HepG2 (cell line): ENCODE measurements around the gene AK8. TPM values are rescaled to one million over a fixed set of nuclear protein-coding genes. Genes with fewer than 3 reads are reported as not detected.

ENCODE experiments used
- AGO2 ChIP-seq: fragments of 200-400 bp; formaldehyde crosslinking; optimal IDR thresholded peaks from 2 replicates; pipeline ENCODE3; 2017; ENCODE audit warnings: mild to moderate bottlenecking, low read depth, low read length, moderate library complexity
- DPF2 ChIP-seq: sonication (generic); formaldehyde crosslinking; IDR thresholded peaks from 2 replicates; pipeline ENCODE4 v1.4.0; 2020; ENCODE audit warnings: mild to moderate bottlenecking, low read depth, missing genetic modification reagents, borderline replicate concordance
- ELF1 ChIP-seq: sonication (generic); formaldehyde crosslinking; IDR thresholded peaks from 2 replicates; pipeline ENCODE4 v1.4.0; 2020; ENCODE audit warnings: missing genetic modification reagents
- ETV6 ChIP-seq: sonication (generic); formaldehyde crosslinking; conservative IDR thresholded peaks from 2 replicates; pipeline ENCODE4 v1.4.0; 2020; ENCODE audit warnings: missing genetic modification reagents
- GATA4 ChIP-seq: sonication (generic); IDR thresholded peaks from 2 replicates; pipeline ENCODE4 v1.6.1; 2016; ENCODE audit warnings: antibody characterized with exemption, low read depth, borderline replicate concordance
- HOXA7 ChIP-seq: sonication (generic); formaldehyde crosslinking; IDR thresholded peaks from 2 replicates; pipeline ENCODE4 v1.8.1; 2022; ENCODE audit warnings: mild to moderate bottlenecking, missing genetic modification reagents, moderate library complexity
- MXD3 ChIP-seq: IDR thresholded peaks from 2 replicates; pipeline ENCODE4 v1.6.1; 2016; ENCODE audit warnings: mild to moderate bottlenecking, missing biosample characterization, missing genetic modification reagents
- POLR2A ChIP-seq, 2 experiments: IDR thresholded peaks; 2 replicates each; pipeline ENCODE4 v1.6.1; 2011; ENCODE audit warnings: low read depth in 2 of 2, low read length in 2 of 2, mild to moderate bottlenecking in 1 of 2, moderate library complexity in 1 of 2; ENCODE audit not compliant: insufficient read depth in 1 of 2
- RNF2 ChIP-seq: fragments of 450-650 bp; conservative IDR thresholded peaks from 2 replicates; pipeline ENCODE4 v1.6.1; 2016; ENCODE audit warnings: low read depth
- SOX5 ChIP-seq: IDR thresholded peaks from 2 replicates; pipeline ENCODE4 v1.6.1; 2016; ENCODE audit warnings: borderline replicate concordance
- SUZ12 ChIP-seq: fragments of 150-350 bp; IDR thresholded peaks from 2 replicates; pipeline ENCODE4 v1.6.1; 2014; ENCODE audit warnings: low read depth, low read length
- ZBTB38 ChIP-seq: sonication (generic); formaldehyde crosslinking; IDR thresholded peaks from 2 replicates; pipeline ENCODE4 v1.5.1; 2020; ENCODE audit warnings: mild to moderate bottlenecking, missing genetic modification reagents
- ZFY ChIP-seq: sonication (generic); formaldehyde crosslinking; IDR thresholded peaks from 2 replicates; pipeline ENCODE4 v1.4.0; 2020; ENCODE audit warnings: missing genetic modification reagents
- ZNF543 ChIP-seq: sonication (generic); formaldehyde crosslinking; IDR thresholded peaks from 2 replicates; pipeline ENCODE4 v1.4.0; 2020; ENCODE audit warnings: mild to moderate bottlenecking, missing genetic modification reagents
- ZNF704 ChIP-seq: sonication (generic); formaldehyde crosslinking; IDR thresholded peaks from 2 replicates; pipeline ENCODE4 v1.8.1; 2023; ENCODE audit warnings: mild to moderate bottlenecking, inconsistent platforms, moderate library complexity, missing genetic modification reagents, borderline replicate concordance
- polyA plus RNA-seq, 8 experiments: library from polyadenylated mRNA; depleted of rRNA in 3 of 8; stranded (reverse) in 7 of 8; unstranded in 1 of 8; fragments of >200 nt; fragmentation: Illumina TruSeq in 4 of 8; extraction: Trizol in 4 of 8; gene quantifications; 2 replicates each; pipeline versions ENCODE4 v1.2.1 to v1.2.3, GENCODE V29; 2011 to 2016; ENCODE audit warnings: low read depth in 4 of 8, missing spikeins in 1 of 8, mixed read lengths in 1 of 8; ENCODE audit not compliant: insufficient read depth in 1 of 8
- total RNA-seq, 5 experiments: library from RNA; depleted of rRNA; stranded (reverse); fragments of >200 nt; fragmentation: Illumina TruSeq; extraction: Trizol; gene quantifications; 2 replicates each; pipeline ENCODE4 v1.2.3, GENCODE V29; 2016; ENCODE audit warnings: low read depth in 1 of 5
- TF ChIP-seq, protein P1 (sequence below): sonication (generic); formaldehyde crosslinking; IDR thresholded peaks from 2 replicates; pipeline ENCODE4 v1.5.1; 2020; ENCODE audit warnings: mild to moderate bottlenecking, missing genetic modification reagents, moderate library complexity
- TF ChIP-seq, protein P2 (sequence below): IDR thresholded peaks from 2 replicates; pipeline ENCODE4 v1.6.1; 2016
- TF ChIP-seq, protein P3 (sequence below): sonication (generic); formaldehyde crosslinking; IDR thresholded peaks from 2 replicates; pipeline ENCODE4 v1.8.1; 2023; ENCODE audit warnings: missing genetic modification reagents, inconsistent platforms, borderline replicate concordance

Gene AK8
- total and polyA plus RNA-seq, 2 of the 13 experiments (the other 11 are each of a cell fraction or from before 2014, with no cell fraction given) = 0.11 TPM; not detected in 1

DNA sequence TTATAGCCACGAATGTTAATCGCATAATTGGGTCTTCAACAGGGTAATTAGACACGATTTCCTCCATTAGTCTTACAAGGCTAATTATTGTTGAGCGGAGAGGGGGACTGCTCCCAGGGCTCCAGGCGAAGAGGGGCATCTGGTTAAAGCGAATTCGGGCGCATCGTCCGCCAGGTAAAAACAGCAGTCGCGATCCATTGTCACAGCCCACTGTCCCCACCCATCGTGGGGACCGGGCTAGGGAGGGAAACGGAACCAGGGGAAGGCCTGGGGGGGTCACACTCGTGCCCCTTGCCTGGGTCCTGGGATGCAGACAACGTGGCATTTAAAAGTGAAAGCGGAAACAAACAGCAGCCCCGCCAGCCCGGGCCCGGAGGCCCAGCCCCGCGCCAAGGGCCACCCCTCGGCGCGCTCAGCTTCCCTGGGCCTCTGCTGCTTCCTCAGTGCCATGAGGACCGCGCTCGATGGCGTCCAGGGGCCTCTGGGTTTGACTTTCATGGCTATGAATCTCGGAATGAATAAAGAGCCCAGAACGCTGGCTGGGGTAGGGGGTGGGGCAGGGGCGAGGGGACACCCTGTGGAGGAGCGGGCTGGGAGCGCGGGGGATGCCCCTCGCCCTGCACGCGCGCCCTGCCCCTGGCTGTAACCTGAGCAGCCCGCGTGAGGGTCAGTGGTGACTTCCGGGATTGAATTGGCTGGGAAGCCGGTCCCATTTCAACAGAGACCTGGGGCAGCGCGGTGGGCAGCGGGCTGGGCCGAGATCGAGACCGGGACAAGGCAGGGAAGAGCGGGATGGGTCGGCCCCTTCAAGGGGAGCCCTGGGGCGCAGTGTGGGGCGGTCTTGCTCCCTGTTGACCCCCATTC lies 107.9 kb downstream of the AK8 start (continued):
- TF ChIP-seq GATA4 (0 out of 2 replicates have a peak, but pooled peaks have one; percentile 9), ZBTB38 (peak; percentile 43; the same call in 1 of the 2 replicates), ELF1 (CRISPR knock-in tag) (0 out of 2 replicates have a peak, but pooled peaks have one; percentile 22), HOXA7 (CRISPR knock-in tag) (no peak), MXD3 (CRISPR knock-in tag) (no peak), SOX5 (0 out of 2 replicates have a peak, but pooled peaks have one; percentile 4), ZFY (CRISPR knock-in tag) (peak; percentile 86), POLR2A (IDR thresholded peaks at IDR 0.05; ENCODE audit: insufficient read depth in 1 of 2, low read depth in 2 of 2, low read length in 2 of 2) (peak; percentile 45 to 54; a peak in 3 of 4 replicates), ZNF543 (0 out of 2 replicates have a peak, but pooled peaks have one; percentile 16), SUZ12 (no peak), RNF2 (0 out of 2 replicates have a peak, but pooled peaks have one; percentile 48), DPF2 (CRISPR knock-in tag) (no peak), ETV6 (peak; percentile 58; the same call in 1 of the 2 replicates), AGO2 (peak; percentile 25), ZNF704 (no peak)
- TF ChIP-seq, protein P1, sequence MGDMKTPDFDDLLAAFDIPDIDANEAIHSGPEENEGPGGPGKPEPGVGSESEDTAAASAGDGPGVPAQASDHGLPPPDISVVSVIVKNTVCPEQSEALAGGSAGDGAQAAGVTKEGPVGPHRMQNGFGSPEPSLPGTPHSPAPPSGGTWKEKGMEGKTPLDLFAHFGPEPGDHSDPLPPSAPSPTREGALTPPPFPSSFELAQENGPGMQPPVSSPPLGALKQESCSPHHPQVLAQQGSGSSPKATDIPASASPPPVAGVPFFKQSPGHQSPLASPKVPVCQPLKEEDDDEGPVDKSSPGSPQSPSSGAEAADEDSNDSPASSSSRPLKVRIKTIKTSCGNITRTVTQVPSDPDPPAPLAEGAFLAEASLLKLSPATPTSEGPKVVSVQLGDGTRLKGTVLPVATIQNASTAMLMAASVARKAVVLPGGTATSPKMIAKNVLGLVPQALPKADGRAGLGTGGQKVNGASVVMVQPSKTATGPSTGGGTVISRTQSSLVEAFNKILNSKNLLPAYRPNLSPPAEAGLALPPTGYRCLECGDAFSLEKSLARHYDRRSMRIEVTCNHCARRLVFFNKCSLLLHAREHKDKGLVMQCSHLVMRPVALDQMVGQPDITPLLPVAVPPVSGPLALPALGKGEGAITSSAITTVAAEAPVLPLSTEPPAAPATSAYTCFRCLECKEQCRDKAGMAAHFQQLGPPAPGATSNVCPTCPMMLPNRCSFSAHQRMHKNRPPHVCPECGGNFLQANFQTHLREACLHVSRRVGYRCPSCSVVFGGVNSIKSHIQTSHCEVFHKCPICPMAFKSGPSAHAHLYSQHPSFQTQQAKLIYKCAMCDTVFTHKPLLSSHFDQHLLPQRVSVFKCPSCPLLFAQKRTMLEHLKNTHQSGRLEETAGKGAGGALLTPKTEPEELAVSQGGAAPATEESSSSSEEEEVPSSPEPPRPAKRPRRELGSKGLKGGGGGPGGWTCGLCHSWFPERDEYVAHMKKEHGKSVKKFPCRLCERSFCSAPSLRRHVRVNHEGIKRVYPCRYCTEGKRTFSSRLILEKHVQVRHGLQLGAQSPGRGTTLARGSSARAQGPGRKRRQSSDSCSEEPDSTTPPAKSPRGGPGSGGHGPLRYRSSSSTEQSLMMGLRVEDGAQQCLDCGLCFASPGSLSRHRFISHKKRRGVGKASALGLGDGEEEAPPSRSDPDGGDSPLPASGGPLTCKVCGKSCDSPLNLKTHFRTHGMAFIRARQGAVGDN (CRISPR knock-in tag) = peak; percentile 89
- TF ChIP-seq, protein P2, sequence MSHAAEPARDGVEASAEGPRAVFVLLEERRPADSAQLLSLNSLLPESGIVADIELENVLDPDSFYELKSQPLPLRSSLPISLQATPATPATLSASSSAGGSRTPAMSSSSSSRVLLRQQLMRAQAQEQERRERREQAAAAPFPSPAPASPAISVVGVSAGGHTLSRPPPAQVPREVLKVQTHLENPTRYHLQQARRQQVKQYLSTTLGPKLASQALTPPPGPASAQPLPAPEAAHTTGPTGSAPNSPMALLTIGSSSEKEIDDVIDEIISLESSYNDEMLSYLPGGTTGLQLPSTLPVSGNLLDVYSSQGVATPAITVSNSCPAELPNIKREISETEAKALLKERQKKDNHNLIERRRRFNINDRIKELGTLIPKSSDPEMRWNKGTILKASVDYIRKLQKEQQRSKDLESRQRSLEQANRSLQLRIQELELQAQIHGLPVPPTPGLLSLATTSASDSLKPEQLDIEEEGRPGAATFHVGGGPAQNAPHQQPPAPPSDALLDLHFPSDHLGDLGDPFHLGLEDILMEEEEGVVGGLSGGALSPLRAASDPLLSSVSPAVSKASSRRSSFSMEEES (CRISPR knock-in tag) = peak; percentile 54; the same call in 1 of the 2 replicates
- TF ChIP-seq, protein P3, sequence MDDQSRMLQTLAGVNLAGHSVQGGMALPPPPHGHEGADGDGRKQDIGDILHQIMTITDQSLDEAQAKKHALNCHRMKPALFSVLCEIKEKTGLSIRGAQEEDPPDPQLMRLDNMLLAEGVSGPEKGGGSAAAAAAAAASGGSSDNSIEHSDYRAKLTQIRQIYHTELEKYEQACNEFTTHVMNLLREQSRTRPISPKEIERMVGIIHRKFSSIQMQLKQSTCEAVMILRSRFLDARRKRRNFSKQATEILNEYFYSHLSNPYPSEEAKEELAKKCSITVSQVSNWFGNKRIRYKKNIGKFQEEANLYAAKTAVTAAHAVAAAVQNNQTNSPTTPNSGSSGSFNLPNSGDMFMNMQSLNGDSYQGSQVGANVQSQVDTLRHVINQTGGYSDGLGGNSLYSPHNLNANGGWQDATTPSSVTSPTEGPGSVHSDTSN = no peak
